Keratinocyte (primary cell): Measurements from ENCODE around the gene TRIM60. TPM values are rescaled to one million over a fixed set of nuclear protein-coding genes. Genes with fewer than 3 reads are reported as not detected.
"Not testable (repeated sequence)": the region's sequence is repeated elsewhere in the genome, so short reads cannot be mapped to it uniquely, and the experiment has no call there.

Source experiments
- DNase-seq: peaks from one replicate; pipeline ENCODE4 v3.0.0-alpha.2; 2011; ENCODE audit warnings: low read depth, missing footprints, low spot score
- FAIRE-seq: peaks from 2 replicates; lab custom pipeline; 2011; peaks lifted over from hg19 to GRCh38; lab: Jason Lieb, UNC
- H2AFZ ChIP-seq: 2 replicates; pipeline ENCODE4 v1.6.0; 2012; ENCODE audit warnings: low read length, control low read depth, inconsistent platforms; ENCODE audit not compliant: control insufficient read depth
- H3K27ac ChIP-seq: 2 replicates; pipeline ENCODE4 v1.5.1; 2011; ENCODE audit warnings: low read length; ENCODE audit not compliant: control insufficient read depth, insufficient read depth
- H3K27me3 ChIP-seq: 3 replicates; pipeline ENCODE4 v1.6.0; 2011; ENCODE audit warnings: low read length; ENCODE audit not compliant: control insufficient read depth, insufficient read depth; ENCODE audit errors: extremely low read depth
- H3K36me3 ChIP-seq, 2 experiments: 2 replicates in 1 of 2; 3 replicates in 1 of 2; pipeline ENCODE4 v1.5.1; 2011; ENCODE audit warnings: low read length in 2 of 2, mild to moderate bottlenecking in 1 of 2; ENCODE audit not compliant: control insufficient read depth in 2 of 2, insufficient read depth in 2 of 2; ENCODE audit errors: extremely low read depth in 1 of 2
- H3K4me1 ChIP-seq: 3 replicates; pipeline ENCODE4 v1.5.1; 2011; ENCODE audit warnings: low read length; ENCODE audit not compliant: control insufficient read depth, insufficient read depth; ENCODE audit errors: extremely low read depth
- H3K4me2 ChIP-seq: 3 replicates; pipeline ENCODE4 v1.6.0; 2011; ENCODE audit warnings: low read depth, low read length; ENCODE audit not compliant: control insufficient read depth, insufficient read depth; ENCODE audit errors: extremely low read depth
- H3K4me3 ChIP-seq, 3 experiments: fragments of 200-600 bp in 1 of 3; sonication (generic) in 1 of 3; 2 replicates in 2 of 3; 3 replicates in 1 of 3; pipeline ENCODE4 v1.5.1; 2011 to 2016; ENCODE audit warnings: low read length in 3 of 3, mild to moderate bottlenecking in 3 of 3, control low read depth in 2 of 3, inconsistent platforms in 1 of 3, low read depth in 1 of 3, mixed read lengths in 1 of 3, mixed run types in 1 of 3, moderate library complexity in 1 of 3; ENCODE audit not compliant: control insufficient read depth in 2 of 3, insufficient read depth in 2 of 3; ENCODE audit errors: extremely low read depth in 1 of 3
- H3K79me2 ChIP-seq: 2 replicates; pipeline ENCODE4 v1.6.0; 2012; ENCODE audit warnings: low read length; ENCODE audit not compliant: control insufficient read depth, insufficient read depth
- H3K9ac ChIP-seq: 3 replicates; pipeline ENCODE4 v1.6.0; 2011; ENCODE audit warnings: low read length; ENCODE audit not compliant: control insufficient read depth, insufficient read depth; ENCODE audit errors: extremely low read depth
- H3K9me1 ChIP-seq: 3 replicates; pipeline ENCODE4 v1.6.0; 2011; ENCODE audit warnings: low read length; ENCODE audit not compliant: control insufficient read depth, insufficient read depth; ENCODE audit errors: extremely low read depth
- H3K9me3 ChIP-seq: 2 replicates; pipeline ENCODE4 v1.5.1; 2012; ENCODE audit warnings: low read depth, low read length; ENCODE audit not compliant: control insufficient read depth
- H4K20me1 ChIP-seq: 3 replicates; pipeline ENCODE4 v1.6.0; 2011; ENCODE audit warnings: low read length; ENCODE audit not compliant: control insufficient read depth, insufficient read depth; ENCODE audit errors: extremely low read depth
- EZH2 ChIP-seq: IDR thresholded peaks from one replicate; pipeline ENCODE4 v1.6.1; 2012; ENCODE audit warnings: inconsistent platforms, mild to moderate bottlenecking, low read length, moderate library complexity
- dilution Hi-C: fragments of 300-500 bp; cut with MboI; formaldehyde crosslinking; loops from one replicate; pipeline ENCODE4 v1.7.0; 2020; ENCODE audit warnings: low sequenced_read_pairs; ENCODE audit not compliant: extremely low pct_ligation_motif_present
- polyA plus RNA-seq, 5 experiments: library from polyadenylated mRNA; depleted of rRNA in 3 of 5; stranded (reverse) in 3 of 5; stranded (forward) in 1 of 5; unstranded in 1 of 5; fragments of >200 nt; gene quantifications; 1 replicate in 1 of 5; 2 replicates in 3 of 5; 3 replicates in 1 of 5; pipeline versions ENCODE4 v1.2.1 to v1.2.3, GENCODE V29; 2011 to 2012; ENCODE audit warnings: missing spikeins in 2 of 5, low read depth in 1 of 5, low replicate concordance in 1 of 5
- TF ChIP-seq, protein P1 (sequence below), 3 experiments: IDR thresholded peaks in 1 of 3; conservative IDR thresholded peaks in 1 of 3; optimal IDR thresholded peaks in 1 of 3; 2 replicates in 2 of 3; 3 replicates in 1 of 3; pipeline versions ENCODE3 to v1.5.1; 2011; ENCODE audit warnings: low read length in 3 of 3, mild to moderate bottlenecking in 3 of 3, moderate library complexity in 2 of 3, control low read depth in 1 of 3, inconsistent platforms in 1 of 3; ENCODE audit not compliant: insufficient read depth in 2 of 3; ENCODE audit errors: extremely low read depth in 1 of 3

TRIM60 gene
- polyA plus RNA-seq, 1 donor (not counting 4 experiments of a cell fraction or from before 2014, with no cell fraction given), result not detected

DNA sequence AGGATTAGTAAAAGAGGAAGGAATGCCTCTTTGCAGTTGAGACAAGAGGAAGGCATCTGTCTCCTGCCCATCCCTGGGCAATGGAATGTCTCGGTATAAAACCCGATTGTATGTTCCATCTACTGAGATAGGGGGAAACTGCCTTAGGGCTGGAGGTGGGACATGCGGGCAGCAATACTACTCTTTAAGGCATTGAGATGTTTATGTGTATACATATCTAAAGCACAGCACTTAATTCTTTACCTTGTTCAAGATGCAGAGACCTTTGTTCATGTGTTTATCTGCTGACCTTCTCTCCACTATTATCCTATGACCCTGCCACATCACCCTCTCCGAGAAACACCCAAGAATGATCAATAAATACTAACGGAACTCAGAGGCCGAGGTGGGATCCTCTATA, 35.7 kb upstream of the TRIM60 start:
- dilution Hi-C loops, result not testable (repeated sequence)

GRCh38 chr4:164997324-164997723, 34.5 kb upstream of the TRIM60 start:
- H4K20me1 ChIP-seq, result no peaks in the 10 kb centered on the region
- no peak overlapping the region for H2AFZ ChIP-seq
- DNase-seq, result no peak
- TF ChIP-seq, protein P1, sequence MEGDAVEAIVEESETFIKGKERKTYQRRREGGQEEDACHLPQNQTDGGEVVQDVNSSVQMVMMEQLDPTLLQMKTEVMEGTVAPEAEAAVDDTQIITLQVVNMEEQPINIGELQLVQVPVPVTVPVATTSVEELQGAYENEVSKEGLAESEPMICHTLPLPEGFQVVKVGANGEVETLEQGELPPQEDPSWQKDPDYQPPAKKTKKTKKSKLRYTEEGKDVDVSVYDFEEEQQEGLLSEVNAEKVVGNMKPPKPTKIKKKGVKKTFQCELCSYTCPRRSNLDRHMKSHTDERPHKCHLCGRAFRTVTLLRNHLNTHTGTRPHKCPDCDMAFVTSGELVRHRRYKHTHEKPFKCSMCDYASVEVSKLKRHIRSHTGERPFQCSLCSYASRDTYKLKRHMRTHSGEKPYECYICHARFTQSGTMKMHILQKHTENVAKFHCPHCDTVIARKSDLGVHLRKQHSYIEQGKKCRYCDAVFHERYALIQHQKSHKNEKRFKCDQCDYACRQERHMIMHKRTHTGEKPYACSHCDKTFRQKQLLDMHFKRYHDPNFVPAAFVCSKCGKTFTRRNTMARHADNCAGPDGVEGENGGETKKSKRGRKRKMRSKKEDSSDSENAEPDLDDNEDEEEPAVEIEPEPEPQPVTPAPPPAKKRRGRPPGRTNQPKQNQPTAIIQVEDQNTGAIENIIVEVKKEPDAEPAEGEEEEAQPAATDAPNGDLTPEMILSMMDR (optimal IDR thresholded peaks at IDR 0.05 in 1 of 3, IDR thresholded peaks at IDR 0.05 in 1 of 3, conservative IDR thresholded peaks at IDR 0.05 in 1 of 3; ENCODE audit: extremely low read depth in 1 of 3, insufficient read depth in 2 of 3, low read length in 3 of 3), result peak; percentile 40 to 45 (median 43)
- no peak for TF ChIP-seq EZH2
- no peaks in the 10 kb centered on the region for H3K9me3 ChIP-seq
- no peaks in the 10 kb centered on the region for H3K79me2 ChIP-seq
- H3K36me3 ChIP-seq, result no peaks in the 10 kb centered on the region
- H3K9ac ChIP-seq, result no peak overlapping the region
- FAIRE-seq, result no peak
- H3K9me1 ChIP-seq, result no peaks in the 10 kb centered on the region
- H3K4me1 ChIP-seq, result no peaks in the 10 kb centered on the region
- H3K27ac ChIP-seq, result no peak overlapping the region
- H3K4me3 ChIP-seq, result no peak overlapping the region
- no peak overlapping the region for H3K4me2 ChIP-seq
- dilution Hi-C loops, result no loop called here
- no peaks in the 10 kb centered on the region for H3K27me3 ChIP-seq

More for the DNA sequence above, 35.7 kb upstream of the TRIM60 start:
- H2AFZ ChIP-seq, FAIRE-seq, H4K20me1 ChIP-seq, H3K27ac ChIP-seq, H3K9ac ChIP-seq, H3K4me2 ChIP-seq, DNase-seq, H3K4me1 ChIP-seq, H3K9me3 ChIP-seq, H3K27me3 ChIP-seq, H3K79me2 ChIP-seq, H3K36me3 ChIP-seq, H3K4me3 ChIP-seq, H3K9me1 ChIP-seq: not testable (repeated sequence)

- no peaks in the 10 kb centered on the region for H4K20me1 ChIP-seq
- H3K9ac ChIP-seq, result no peak overlapping the region
- no peaks in the 10 kb centered on the region for H3K4me1 ChIP-seq
- no peaks in the 10 kb centered on the region for H3K27me3 ChIP-seq
- no peak overlapping the region for H2AFZ ChIP-seq
- H3K4me2 ChIP-seq, result no peak overlapping the region
- H3K4me3 ChIP-seq, result no peak overlapping the region
- no peaks in the 10 kb centered on the region for H3K36me3 ChIP-seq
- DNase-seq (no peak), FAIRE-seq (no peak)
- TF ChIP-seq, protein P1 (optimal IDR thresholded peaks at IDR 0.05 in 1 of 3, IDR thresholded peaks at IDR 0.05 in 1 of 3, conservative IDR thresholded peaks at IDR 0.05 in 1 of 3; ENCODE audit: extremely low read depth in 1 of 3, insufficient read depth in 2 of 3, low read length in 3 of 3), result no peak
- no peak for TF ChIP-seq EZH2
- dilution Hi-C loops, result no loop called here
- no peaks in the 10 kb centered on the region for H3K9me1 ChIP-seq
- H3K79me2 ChIP-seq, result no peaks in the 10 kb centered on the region
- H3K27ac ChIP-seq, result no peak overlapping the region
- H3K9me3 ChIP-seq, result no peaks in the 10 kb centered on the region
Measured at GRCh38 chr4:164997941-164998340, 33.9 kb upstream of the TRIM60 start.

DNA sequence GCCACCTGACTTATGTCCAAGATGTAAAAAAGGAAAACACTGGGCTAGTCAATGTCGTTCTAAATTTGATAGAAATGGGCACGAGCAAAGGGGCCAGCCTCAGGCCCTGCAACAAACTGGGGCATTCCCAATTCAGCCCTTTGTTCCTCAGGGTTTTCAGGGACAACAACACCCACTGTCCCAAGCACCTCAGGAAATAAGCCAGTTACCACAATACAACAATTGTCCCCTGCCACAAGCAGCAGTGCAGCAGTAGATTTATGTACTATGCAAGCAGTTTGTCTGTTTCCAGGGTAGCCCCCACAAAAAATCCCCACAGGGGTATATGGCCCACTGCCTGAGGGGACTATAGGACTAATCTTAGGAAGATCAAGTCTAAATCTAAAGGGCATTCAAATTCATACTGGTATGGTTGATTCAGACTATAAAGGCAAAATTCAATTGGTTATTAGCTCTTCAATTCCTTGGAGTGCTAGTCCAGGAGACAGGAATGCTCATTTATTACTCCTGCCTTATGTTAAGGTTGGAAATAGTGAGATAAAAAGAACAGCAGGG, 33.2 kb upstream of the TRIM60 start:
- H4K20me1 ChIP-seq, H3K4me2 ChIP-seq, H3K4me3 ChIP-seq, DNase-seq, H3K9me3 ChIP-seq, dilution Hi-C loops, H3K27me3 ChIP-seq, H3K27ac ChIP-seq, H3K9ac ChIP-seq, H2AFZ ChIP-seq, H3K4me1 ChIP-seq, H3K9me1 ChIP-seq, H3K36me3 ChIP-seq, H3K79me2 ChIP-seq, FAIRE-seq: not testable (repeated sequence)
